Measurements from ENCODE around the gene LHFPL2. TPM values are rescaled to one million over a fixed set of nuclear protein-coding genes. Genes with fewer than 3 reads are reported as not detected.
"Not testable (repeated sequence)": the region's sequence is repeated elsewhere in the genome, so short reads cannot be mapped to it uniquely, and the experiment has no call there.

Gene LHFPL2
- total and polyA plus RNA-seq, 9 donors: 20.3 to 45.1 (median 27.9) TPM

- WGBS, 3 donors: 42 to 60% (median 53%) methylated on average over 2 of the region's 2 CpGs
- intact Hi-C loops (cut with DNase I): no loop called here
- DNase-seq: no peak
- TF ChIP-seq EP300 (IDR thresholded peaks at IDR 0.05): no peak
- Histone ChIP-seq H3K4me3 (no peak overlapping the region), H3K36me3 (no peaks in the 10 kb centered on the region), H3K4me1 (ENCODE audit: insufficient read depth) (peaks cover 3% of the 10 kb centered on the region), H3K27ac (peak overlapping the region in 1 of 2 donors; percentile 4), H3K27me3 (no peaks in the 10 kb centered on the region), H3K9me3 (no peaks in the 10 kb centered on the region)
Observed at GRCh38 chr5:78691084-78691960, 42.8 kb upstream of the LHFPL2 start.

- no peak for DNase-seq
- TF ChIP-seq CTCF (IDR thresholded peaks at IDR 0.05): no peak
- TF ChIP-seq EP300 (IDR thresholded peaks at IDR 0.05): no peak
- no peak for TF ChIP-seq POLR2A (IDR thresholded peaks at IDR 0.05)
- Histone ChIP-seq H3K9me3 (no peaks in the 10 kb centered on the region), H3K36me3 (no peaks in the 10 kb centered on the region), H3K4me1 (ENCODE audit: insufficient read depth) (peaks cover 3% of the 10 kb centered on the region), H3K4me3 (no peak overlapping the region), H3K27me3 (no peaks in the 10 kb centered on the region), H3K27ac (peak overlapping the region in 1 of 2 donors; percentile 4)
- intact Hi-C loops (cut with DNase I): no loop called here
- 83 to 88% (median 87%) methylated on average over 4 of the region's 4 CpGs for WGBS, 3 donors
Observed at GRCh38 chr5:78690253-78690972, 41.8 kb upstream of the LHFPL2 start.

DNA sequence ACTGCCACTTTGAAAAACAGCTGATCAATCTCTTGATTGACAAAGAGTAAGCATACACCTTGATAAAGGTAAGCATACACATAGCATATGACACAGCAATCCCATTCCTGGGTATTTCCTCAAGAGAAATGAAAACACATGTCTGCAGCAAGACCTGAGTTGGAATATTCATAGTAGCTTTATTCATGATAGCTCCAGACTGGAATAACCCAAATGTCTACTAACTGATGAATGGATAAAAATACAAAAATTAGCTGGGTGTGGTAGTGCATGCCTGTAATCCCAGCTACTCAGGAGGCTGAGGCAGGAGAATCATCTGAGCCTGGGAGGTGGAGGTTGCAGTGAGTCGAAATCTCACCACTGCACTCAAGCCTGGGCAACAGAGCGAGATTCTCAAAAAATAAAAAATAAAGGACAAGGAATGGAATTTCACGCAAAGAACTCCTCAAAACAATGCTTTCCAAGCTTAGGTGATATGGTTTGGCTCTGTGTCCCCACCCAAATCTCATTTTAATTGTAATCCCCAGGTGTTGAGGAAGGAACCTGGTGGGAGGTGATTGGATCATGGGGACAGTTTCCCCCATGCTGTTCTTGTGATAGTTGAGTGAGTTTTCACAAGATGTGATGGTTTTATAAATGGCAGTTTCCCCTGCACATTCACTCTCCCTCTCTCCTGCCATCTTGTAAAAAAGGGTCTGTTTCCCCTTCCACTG, 41.1 kb upstream of the LHFPL2 start:
- no peak overlapping the region for H3K27ac ChIP-seq
- no peak for DNase-seq
- H3K4me3 ChIP-seq: no peak overlapping the region
- no peaks in the 10 kb centered on the region for H3K9me3 ChIP-seq
- WGBS, 3 donors: 95 to 97% (median 96%) methylated on average over 3 of the region's 3 CpGs
- H3K4me1 ChIP-seq (ENCODE audit: insufficient read depth): peaks cover 3% of the 10 kb centered on the region
- no peaks in the 10 kb centered on the region for H3K27me3 ChIP-seq
- no peaks in the 10 kb centered on the region for H3K36me3 ChIP-seq
- intact Hi-C loops (cut with DNase I): no loop called here
- TF ChIP-seq CTCF (IDR thresholded peaks at IDR 0.05) (no peak), EP300 (IDR thresholded peaks at IDR 0.05) (no peak), POLR2A (IDR thresholded peaks at IDR 0.05) (no peak)

DNA sequence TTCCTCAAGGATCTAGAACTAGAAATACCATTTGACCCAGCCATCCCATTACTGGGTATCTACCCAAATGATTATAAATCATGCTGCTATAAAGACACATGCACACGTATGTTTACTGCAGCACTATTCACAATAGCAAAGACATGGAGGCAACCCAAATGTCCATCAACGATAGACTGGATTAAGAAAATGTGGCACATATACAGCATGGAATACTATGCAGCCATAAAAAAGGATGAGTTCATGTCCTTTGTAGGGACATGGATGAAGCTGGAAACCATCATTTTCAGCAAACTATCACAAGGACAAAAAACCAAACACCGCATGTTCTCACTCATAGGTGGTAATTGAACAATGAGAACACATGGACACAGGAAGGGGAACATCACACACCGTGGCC, 38.9 kb upstream of the LHFPL2 start:
- intact Hi-C loops (cut with DNase I); H3K4me1 ChIP-seq (ENCODE audit: insufficient read depth): not testable (repeated sequence)
- 73 to 98% (median 95%) methylated on average over 4 of the region's 4 CpGs for WGBS, 3 donors

GRCh38 chr5:78683905-78684304, 35.3 kb upstream of the LHFPL2 start:
- H3K4me3 ChIP-seq; H3K9me3 ChIP-seq; H3K27ac ChIP-seq; H3K4me1 ChIP-seq (ENCODE audit: insufficient read depth); intact Hi-C loops (cut with DNase I); DNase-seq; H3K27me3 ChIP-seq; H3K36me3 ChIP-seq: not testable (repeated sequence)
- 94 to 96% (median 95%) methylated on average over 5 of the region's 5 CpGs for WGBS, 3 donors

More for the DNA sequence above, 38.9 kb upstream of the LHFPL2 start:
- H3K9me3 ChIP-seq, H3K4me3 ChIP-seq, H3K36me3 ChIP-seq, H3K27me3 ChIP-seq, H3K27ac ChIP-seq, DNase-seq: not testable (repeated sequence)
